Mucosa of gallbladder (tissue), 1 donor: ENCODE measurements around the gene VAV3. TPM values are rescaled to one million over a fixed set of nuclear protein-coding genes. Genes with fewer than 3 reads are reported as not detected.

Experiments used
- DNase-seq: peaks from one replicate; pipeline ENCODE4 v3.0.0-alpha.2; 2020; ENCODE audit warnings: low spot score
- total RNA-seq: library from RNA; stranded (reverse); gene quantifications from one replicate; pipeline ENCODE4 v1.2.1, GENCODE V29; 2021
- donor health status: DM: no; HTN: no; CAD: no.

The VAV3 gene
- total RNA-seq, 1 donor from 2014 or later = 2.4 TPM

- no peak for DNase-seq
Observed at GRCh38 chr1:107793896-107794453, 171.0 kb downstream of the VAV3 start.

- DNase-seq = no peak
Observed at GRCh38 chr1:107791348-107791747, 173.6 kb downstream of the VAV3 start.

GRCh38 chr1:107789817-107790524 lies 175.0 kb downstream of the VAV3 start:
- no peak for DNase-seq

- DNase-seq = no peak
Observed at GRCh38 chr1:107788206-107789202, 176.5 kb downstream of the VAV3 start.

- no peak for DNase-seq
Observed at GRCh38 chr1:107787299-107787698, 177.7 kb downstream of the VAV3 start.

GRCh38 chr1:107786203-107786845 lies 178.7 kb downstream of the VAV3 start:
- DNase-seq = no peak

GRCh38 chr1:107785496-107786202 lies 179.3 kb downstream of the VAV3 start:
- DNase-seq = no peak

- peak; percentile 49 for DNase-seq
Observed at GRCh38 chr1:107782217-107782845, 182.6 kb downstream of the VAV3 start.

- no peak for DNase-seq
Observed at GRCh38 chr1:107781245-107781644, 183.7 kb downstream of the VAV3 start.

GRCh38 chr1:107777664-107778047 lies 187.3 kb downstream of the VAV3 start:
- no peak for DNase-seq

GRCh38 chr1:107776900-107777663 lies 187.9 kb downstream of the VAV3 start:
- no peak for DNase-seq

GRCh38 chr1:107771377-107771776 lies 193.6 kb downstream of the VAV3 start:
- no peak for DNase-seq

GRCh38 chr1:107767156-107767582 lies 197.8 kb downstream of the VAV3 start:
- no peak for DNase-seq

- DNase-seq = no peak
Observed at GRCh38 chr1:107766533-107766932, 198.4 kb downstream of the VAV3 start.

- no peak for DNase-seq
Observed at GRCh38 chr1:107762751-107763390, 202.1 kb downstream of the VAV3 start.

GRCh38 chr1:107760065-107760464 lies 204.9 kb downstream of the VAV3 start:
- no peak for DNase-seq

GRCh38 chr1:107750364-107750959 lies 214.5 kb downstream of the VAV3 start:
- peak; percentile 56 for DNase-seq

- no peak for DNase-seq
Observed at GRCh38 chr1:107748531-107748930, 216.4 kb downstream of the VAV3 start.

- DNase-seq = no peak
Observed at GRCh38 chr1:107741242-107741641, 223.7 kb downstream of the VAV3 start.
